ENCODE results near the gene RNF31. TPM values are rescaled to one million over a fixed set of nuclear protein-coding genes. Genes with fewer than 3 reads are reported as not detected.

RNF31 gene
- total and polyA plus RNA-seq, 2 of the 13 experiments (the other 11 are each of a cell fraction or from before 2014, with no cell fraction given): 48.2 to 86.8 TPM

- TF ChIP-seq HNRNPLL (IDR thresholded peaks at IDR 0.05; ENCODE audit: low read depth, low read length, poor library complexity, severe bottlenecking) (peak; percentile 97), HOXA5 (CRISPR knock-in tag; IDR thresholded peaks at IDR 0.05) (peak; percentile 100), MLLT10 (CRISPR knock-in tag; IDR thresholded peaks at IDR 0.05) (no peak), KAT7 (CRISPR knock-in tag; IDR thresholded peaks at IDR 0.05; ENCODE audit: borderline replicate concordance) (0 out of 2 replicates have a peak, but pooled peaks have one; percentile 54), REL (CRISPR knock-in tag; conservative IDR thresholded peaks at IDR 0.05) (no peak), ZBTB39 (CRISPR knock-in tag; IDR thresholded peaks at IDR 0.05) (no peak; the same call in 1 of the 2 replicates), SIN3B (IDR thresholded peaks at IDR 0.05; ENCODE audit: low read length) (peak; percentile 31), HMGXB4 (CRISPR knock-in tag; IDR thresholded peaks at IDR 0.05; ENCODE audit: borderline replicate concordance in 1 of 2, low read depth in 1 of 2) (peak in 1 of 2 experiments; percentile 80; a peak in 3 of 4 replicates), SATB2 (CRISPR knock-in tag; IDR thresholded peaks at IDR 0.05) (peak; percentile 95), ZNF337 (CRISPR knock-in tag; IDR thresholded peaks at IDR 0.05; ENCODE audit: borderline replicate concordance, low read depth) (peak; percentile 96; the same call in 1 of the 2 replicates), ATF7 (IDR thresholded peaks at IDR 0.05) (no peak), ATF7 (CRISPR knock-in tag; IDR thresholded peaks at IDR 0.05) (peak; percentile 85), ETV5 (CRISPR knock-in tag; IDR thresholded peaks at IDR 0.05; ENCODE audit: borderline replicate concordance) (peak; percentile 88), NFE2L2 (IDR thresholded peaks at IDR 0.05; ENCODE audit: low read length) (no peak; the same call in 1 of the 2 replicates), ZNF224 (CRISPR knock-in tag; IDR thresholded peaks at IDR 0.05) (peak; percentile 94; the same call in 1 of the 2 replicates), ZNF446 (CRISPR knock-in tag; IDR thresholded peaks at IDR 0.05) (no peak), GFI1 (CRISPR knock-in tag; IDR thresholded peaks at IDR 0.05; ENCODE audit: borderline replicate concordance) (peak; percentile 90), TMF1 (CRISPR knock-in tag; IDR thresholded peaks at IDR 0.05; ENCODE audit: low read depth) (peak; percentile 98), BCL6 (CRISPR knock-in tag; IDR thresholded peaks at IDR 0.05) (peak; percentile 77), ZNF781 (CRISPR knock-in tag; IDR thresholded peaks at IDR 0.05; ENCODE audit: borderline replicate concordance, not compliant biosample characterization) (peak; percentile 97)
- TF ChIP-seq, protein P1, sequence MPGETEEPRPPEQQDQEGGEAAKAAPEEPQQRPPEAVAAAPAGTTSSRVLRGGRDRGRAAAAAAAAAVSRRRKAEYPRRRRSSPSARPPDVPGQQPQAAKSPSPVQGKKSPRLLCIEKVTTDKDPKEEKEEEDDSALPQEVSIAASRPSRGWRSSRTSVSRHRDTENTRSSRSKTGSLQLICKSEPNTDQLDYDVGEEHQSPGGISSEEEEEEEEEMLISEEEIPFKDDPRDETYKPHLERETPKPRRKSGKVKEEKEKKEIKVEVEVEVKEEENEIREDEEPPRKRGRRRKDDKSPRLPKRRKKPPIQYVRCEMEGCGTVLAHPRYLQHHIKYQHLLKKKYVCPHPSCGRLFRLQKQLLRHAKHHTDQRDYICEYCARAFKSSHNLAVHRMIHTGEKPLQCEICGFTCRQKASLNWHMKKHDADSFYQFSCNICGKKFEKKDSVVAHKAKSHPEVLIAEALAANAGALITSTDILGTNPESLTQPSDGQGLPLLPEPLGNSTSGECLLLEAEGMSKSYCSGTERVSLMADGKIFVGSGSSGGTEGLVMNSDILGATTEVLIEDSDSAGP (CRISPR knock-in tag; IDR thresholded peaks at IDR 0.05; ENCODE audit: borderline replicate concordance): peak; percentile 89
Measured at GRCh38 chr14:24114532-24115421, 32.5 kb upstream of the RNF31 start, which contains the start of the genes DCAF11 and NRL (continued).

Data from HepG2 (cell line).